Occipital lobe (tissue), 2 donors: ENCODE measurements around the gene TMEM144. TPM values are rescaled to one million over a fixed set of nuclear protein-coding genes. Genes with fewer than 3 reads are reported as not detected.

Experiments
- DNase-seq: peaks from one replicate; lab custom pipeline; 2025; lab: John Stamatoyannopoulos, UW
- total RNA-seq: library from RNA; depleted of rRNA; stranded (reverse); fragments of >200 nt; gene quantifications from one replicate; pipeline ENCODE4 v1.2.3, GENCODE V29; 2014

The TMEM144 gene
- total RNA-seq, 1 donor from 2014 or later, result 3.0 TPM

DNA sequence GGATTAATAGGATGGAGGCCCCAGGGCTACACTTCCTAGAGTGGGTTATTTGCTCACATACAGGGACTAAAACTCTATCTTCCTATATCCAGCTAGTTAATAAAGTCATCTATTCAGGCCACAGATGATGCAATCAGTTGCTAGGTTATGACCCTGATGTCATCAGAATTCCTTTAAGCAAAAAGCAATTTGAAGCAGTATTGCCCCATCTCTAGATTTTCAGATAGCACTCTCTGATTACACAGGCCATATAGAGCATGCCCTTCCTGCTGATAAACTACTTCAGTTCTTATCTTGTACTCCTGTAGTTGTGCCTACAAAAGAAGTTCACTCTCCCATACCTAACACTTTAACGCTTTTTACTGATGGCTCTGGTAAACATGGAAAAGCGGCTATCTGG is 84.8 kb downstream of the TMEM144 start:
- DNase-seq, result no peak

DNA sequence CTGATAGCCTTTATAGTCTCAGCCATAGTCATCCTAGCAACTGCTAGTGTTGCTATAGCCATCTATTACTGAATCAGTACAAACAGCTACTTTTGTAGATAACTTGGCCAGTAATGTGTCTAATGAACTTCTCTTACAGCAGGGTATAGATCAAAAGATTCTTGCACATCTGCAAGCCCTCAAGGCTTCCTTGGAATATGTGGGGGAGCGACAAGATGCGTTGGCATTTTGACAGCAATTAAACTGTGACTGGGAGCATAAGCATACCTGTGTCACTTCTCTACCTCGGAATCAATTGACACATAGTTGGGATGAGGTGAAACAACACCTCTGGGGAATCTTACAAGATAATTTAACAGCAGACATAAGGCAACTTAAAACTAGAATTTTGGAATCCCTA is 87.6 kb downstream of the TMEM144 start:
- DNase-seq, result no peak

DNA sequence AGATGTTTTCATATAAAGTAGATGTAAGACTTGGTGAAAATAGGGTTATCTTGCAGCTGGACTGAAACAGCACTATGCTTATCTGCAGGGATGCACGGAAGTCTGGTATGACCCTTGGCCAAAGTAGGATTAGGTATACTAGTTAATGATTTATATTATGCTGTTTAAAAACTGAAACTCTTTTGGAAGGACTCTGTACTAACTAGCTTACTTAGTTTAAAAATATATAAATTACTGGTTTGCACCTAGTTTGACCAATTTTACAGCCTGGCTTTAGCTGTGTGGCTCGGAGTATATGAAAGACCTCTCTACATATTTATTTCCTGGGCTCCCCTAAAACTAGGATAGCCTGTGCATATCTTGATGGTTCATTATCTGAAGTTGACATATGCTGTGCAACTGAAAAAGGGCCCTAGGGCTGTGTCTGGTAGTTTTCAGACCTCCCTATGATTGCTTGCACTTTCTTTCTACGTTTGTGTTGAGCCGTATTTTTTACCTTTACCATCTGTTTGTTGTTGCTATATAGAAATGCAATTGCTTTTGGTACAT is 89.2 kb downstream of the TMEM144 start:
- no peak for DNase-seq

DNA sequence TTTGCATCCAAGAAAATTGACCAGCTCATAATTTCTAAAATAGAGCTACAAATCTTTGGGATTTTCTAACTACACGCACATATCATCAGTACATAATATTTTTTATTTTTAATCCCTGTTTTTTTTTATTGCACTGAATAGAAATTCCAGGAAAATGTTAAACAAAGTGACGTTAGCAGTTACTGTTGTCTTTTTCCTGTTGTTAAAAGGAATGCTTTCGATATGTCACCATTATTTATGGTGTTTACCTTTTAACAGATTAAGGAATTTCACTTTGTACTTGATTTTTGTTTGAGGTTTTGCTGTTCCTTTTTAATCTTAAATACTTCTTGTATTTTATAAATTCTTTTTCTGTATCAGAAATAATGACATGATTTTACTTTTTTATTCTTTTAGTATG is 89.7 kb downstream of the TMEM144 start:
- no peak for DNase-seq

DNA sequence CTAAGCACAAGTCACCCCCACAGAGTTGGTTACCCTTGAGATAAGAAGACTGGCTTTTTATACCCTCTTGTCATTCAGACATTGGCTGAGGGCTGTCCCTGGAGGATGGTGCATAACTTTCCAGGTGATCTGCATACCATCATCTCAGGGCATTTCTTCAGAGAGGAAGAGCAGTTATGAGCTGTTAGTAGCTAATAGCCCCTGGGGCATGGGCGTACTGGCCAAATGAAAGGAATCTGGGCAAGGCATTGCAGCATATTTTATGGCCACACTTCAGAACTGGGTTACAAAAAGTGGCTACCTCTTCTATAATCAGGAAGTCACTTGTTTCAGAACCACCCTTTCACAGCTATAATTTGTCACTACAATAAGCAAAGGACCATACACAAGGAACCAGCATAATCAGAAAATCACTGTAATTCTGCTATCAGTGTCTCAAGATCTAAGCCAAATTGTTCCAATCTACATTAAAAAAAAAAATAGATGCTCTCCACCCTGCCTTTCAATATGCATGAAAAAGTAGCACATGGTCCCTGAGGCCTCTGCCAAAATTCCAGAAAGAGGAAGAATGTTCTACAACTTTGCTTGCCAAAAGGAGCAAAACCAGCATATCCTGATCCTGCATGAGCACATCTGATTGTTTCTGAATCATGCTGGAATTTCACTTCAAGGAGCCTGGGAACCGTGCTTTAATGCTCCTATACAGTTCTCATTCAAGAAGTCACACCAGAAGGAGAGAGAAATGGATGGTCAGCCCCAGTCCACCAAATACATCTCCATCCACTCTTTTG is 92.0 kb downstream of the TMEM144 start:
- no peak for DNase-seq

DNA sequence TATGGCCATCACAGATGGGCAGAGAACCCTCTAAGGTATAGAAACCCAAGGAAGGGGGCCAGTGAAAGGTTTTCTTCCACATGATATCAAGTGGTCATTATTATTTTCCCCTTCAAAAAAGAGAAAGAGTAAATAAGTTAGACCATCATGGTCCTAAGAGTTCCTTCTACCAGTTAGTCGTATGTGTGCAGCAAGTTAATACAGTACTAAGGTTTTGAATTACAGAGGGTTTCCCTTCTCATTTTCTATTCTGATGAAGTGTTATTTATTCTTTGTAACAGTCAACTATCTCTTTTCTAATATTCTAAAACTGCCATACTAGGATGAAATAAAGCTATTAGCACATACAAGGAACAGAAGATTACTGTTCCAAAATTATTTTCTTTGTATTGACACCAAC is 94.4 kb downstream of the TMEM144 start:
- DNase-seq, result no peak

Other genes starting within 250 kb of the TMEM144 start
- 10.3 TPM for gene GASK1B, start 37.5 kb upstream of the TMEM144 start, total RNA-seq